ENCODE measurements around the gene GALNTL6. TPM values are rescaled to one million over a fixed set of nuclear protein-coding genes. Genes with fewer than 3 reads are reported as not detected.

Gene GALNTL6
- total RNA-seq, 1 donor from 2014 or later: 0.22 TPM

DNA sequence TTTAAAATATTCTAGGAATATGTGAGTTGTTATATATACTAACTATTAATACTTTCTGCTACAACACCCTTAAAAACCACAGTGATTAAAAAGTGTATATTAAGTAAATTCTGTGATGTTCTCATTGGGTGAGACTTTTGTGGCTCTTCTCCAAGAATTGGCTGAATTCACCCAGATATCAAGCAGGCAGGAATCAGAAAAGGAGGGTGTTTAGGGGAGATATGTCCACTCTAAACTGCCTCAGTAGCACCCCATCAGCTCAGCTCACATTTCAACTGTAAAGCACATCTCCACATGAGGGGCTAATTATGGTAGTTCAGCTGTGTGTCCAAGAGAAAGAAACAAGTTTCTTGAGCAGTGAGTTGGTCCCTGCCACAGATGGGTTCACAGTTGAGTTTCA lies 165.0 kb downstream of the GALNTL6 start:
- ATAC-seq: no peak
- DNase-seq (ENCODE audit: low spot score): no peak
- intact Hi-C loops (cut with DNase I): no loop called here

DNA sequence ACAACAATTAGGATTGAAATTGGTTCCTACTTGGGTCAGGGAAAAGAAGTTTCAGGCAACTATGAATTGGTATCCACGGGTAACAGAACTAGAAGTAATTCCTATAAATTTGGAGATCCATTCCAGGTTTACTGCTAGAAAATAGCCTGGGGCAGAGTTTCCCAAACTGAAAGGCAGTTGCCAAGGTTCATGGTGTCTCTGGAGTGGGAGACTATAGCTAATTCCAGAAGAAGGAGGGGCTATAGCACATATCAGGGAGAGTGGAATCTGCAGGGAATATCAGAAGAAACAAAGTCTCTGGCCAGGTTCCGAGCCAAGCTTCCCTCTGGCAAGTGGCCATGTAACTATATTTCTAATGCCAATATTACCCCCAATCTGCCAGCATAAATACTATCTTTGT lies 166.3 kb downstream of the GALNTL6 start:
- ATAC-seq: no peak
- intact Hi-C loops (cut with DNase I): no loop called here
- no peak for DNase-seq (ENCODE audit: low spot score)

- no peak for DNase-seq (ENCODE audit: low spot score)
- no peak for ATAC-seq
- intact Hi-C loops (cut with DNase I): no loop called here
These were observed 168.0 kb downstream of the GALNTL6 start for GRCh38 chr4:171981185-171981584.

- ATAC-seq: no peak
- intact Hi-C loops (cut with DNase I): no loop called here
- no peak for DNase-seq (ENCODE audit: low spot score)
These were observed 171.0 kb downstream of the GALNTL6 start for GRCh38 chr4:171983935-171984805.

DNA sequence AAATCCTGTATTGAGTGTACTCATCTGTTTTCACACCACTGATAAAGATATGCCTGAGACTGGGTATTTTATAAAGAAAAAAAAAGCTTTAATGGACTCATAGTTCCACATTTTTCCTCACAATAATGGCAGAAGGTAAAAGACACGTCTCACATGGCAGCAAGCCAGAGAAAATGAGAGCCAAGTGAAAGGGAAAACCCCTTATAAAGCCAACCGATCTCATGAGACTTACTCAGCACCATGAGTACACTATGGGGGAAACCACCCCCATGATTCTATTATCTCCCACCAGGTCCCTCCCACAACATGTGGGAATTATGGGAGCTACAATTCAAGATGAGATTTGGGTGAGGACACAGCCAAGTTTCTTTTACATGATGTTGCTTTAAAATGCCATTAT lies 171.9 kb downstream of the GALNTL6 start:
- no peak for DNase-seq (ENCODE audit: low spot score)
- intact Hi-C loops (cut with DNase I): no loop called here
- no peak for ATAC-seq

DNA sequence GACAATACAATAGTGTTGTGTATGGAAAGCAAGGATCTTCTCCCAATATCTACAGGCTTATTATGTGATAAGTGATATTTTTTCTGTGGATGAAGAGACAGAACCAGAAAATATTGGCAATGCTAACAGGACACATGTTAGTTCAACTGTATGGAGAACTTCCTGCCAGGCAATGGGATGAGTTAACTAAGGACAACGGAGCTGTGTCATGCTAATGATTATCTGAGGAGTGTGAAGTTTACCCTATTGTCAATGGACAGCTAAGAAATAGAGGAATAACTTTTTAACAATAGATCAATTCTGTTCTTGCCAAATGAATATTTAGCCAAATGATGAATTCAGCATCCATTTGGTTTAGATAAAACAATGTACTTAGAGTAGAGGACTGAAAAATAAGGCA lies 180.0 kb downstream of the GALNTL6 start:
- DNase-seq (ENCODE audit: low spot score) (no peak), ATAC-seq (no peak)
- intact Hi-C loops (cut with DNase I): no loop called here

GRCh38 chr4:172007889-172008288 lies 194.7 kb downstream of the GALNTL6 start:
- no peak for ATAC-seq
- intact Hi-C loops (cut with DNase I): no loop called here
- no peak for DNase-seq (ENCODE audit: low spot score)

DNA sequence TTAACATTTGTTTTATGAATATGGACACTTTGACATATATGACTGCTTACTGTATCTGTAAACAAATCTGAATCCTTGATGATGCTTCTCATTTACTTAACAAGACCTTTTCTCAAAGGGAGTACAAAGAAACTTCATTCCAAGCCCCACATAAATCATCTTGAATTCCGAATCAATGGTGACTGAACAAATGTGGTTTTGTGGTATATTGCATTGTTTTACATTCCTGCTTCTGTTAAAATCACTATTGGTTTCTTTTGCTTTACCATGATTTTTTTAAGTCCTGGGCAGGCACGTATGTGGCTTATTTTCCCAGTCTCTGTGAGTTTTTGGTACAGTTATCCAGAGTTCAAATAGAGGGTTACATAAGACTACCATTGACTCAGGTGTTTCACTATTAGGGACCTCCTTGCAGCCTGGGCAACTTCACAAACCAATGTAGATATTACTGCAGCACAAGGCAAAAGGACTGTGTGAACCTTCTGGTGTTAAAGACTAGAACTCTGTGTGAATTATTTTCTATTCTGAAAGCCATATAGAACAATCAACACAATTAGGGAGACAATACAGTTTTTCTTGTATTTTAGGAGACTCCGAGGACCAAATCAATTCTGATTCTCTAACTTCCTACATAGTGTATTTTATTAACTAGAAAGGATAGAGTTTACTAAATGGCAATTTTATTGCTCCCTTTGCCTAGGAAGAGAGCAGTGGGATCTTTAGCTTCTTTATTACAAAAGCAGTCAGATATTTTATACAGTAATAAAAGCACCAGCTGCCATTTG lies 196.4 kb downstream of the GALNTL6 start:
- no peak for ATAC-seq
- DNase-seq (ENCODE audit: low spot score): no peak
- intact Hi-C loops (cut with DNase I): no loop called here

GRCh38 chr4:172011196-172011595 lies 198.0 kb downstream of the GALNTL6 start:
- intact Hi-C loops (cut with DNase I): no loop called here
- ATAC-seq (no peak), DNase-seq (ENCODE audit: low spot score) (no peak)

DNA sequence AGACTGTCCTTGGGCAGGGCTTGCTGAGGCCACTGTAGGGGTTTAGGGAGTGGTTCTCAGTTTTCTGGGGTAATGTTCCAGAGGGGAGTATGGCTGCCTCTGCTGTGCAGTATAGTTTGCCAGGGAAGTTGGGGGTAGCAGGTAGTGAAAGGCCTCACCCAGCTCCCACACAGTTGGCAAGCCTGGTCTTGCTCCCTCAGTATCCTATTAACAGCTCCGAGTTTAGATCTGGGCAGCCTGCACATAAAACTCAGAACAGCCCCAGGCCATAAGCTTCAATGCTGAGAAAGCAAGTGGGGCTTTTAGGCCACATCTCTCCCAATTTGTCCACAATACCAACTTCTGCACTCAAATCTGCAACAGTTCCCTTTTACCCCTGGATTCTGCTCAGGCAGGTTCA lies 205.2 kb downstream of the GALNTL6 start:
- no peak for ATAC-seq
- intact Hi-C loops (cut with DNase I): no loop called here
- DNase-seq (ENCODE audit: low spot score): no peak

DNA sequence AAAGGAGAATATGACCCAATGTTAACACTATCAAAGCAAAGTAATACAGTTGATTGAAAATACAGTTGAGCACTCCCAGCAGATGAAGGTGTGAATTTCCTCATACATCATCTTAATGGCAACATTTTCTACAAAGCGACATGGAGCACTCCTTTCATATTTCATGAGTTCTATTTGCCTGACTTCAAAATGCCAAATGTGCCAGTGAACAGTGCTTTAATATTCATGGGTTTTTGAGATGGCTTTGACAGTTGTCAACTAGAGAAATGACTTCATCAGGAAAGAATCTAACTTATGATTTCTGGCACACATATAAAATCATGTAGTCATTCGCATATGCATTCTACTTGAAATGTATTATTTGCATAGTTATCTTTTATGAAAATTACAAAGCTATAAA lies 222.4 kb downstream of the GALNTL6 start:
- DNase-seq (ENCODE audit: low spot score): no peak

GRCh38 chr4:172040766-172041165 lies 227.6 kb downstream of the GALNTL6 start:
- DNase-seq (ENCODE audit: low spot score): no peak
- no peak for ATAC-seq
- intact Hi-C loops (cut with DNase I): no loop called here

More for the DNA sequence above, 222.4 kb downstream of the GALNTL6 start:
- intact Hi-C loops (cut with DNase I): no loop called here
- ATAC-seq: no peak

GRCh38 chr4:172042714-172043114 lies 229.5 kb downstream of the GALNTL6 start:
- DNase-seq (ENCODE audit: low spot score) (no peak), ATAC-seq (no peak)
- intact Hi-C loops (cut with DNase I): no loop called here

- intact Hi-C loops (cut with DNase I): no loop called here
- no peak for ATAC-seq
- DNase-seq (ENCODE audit: low spot score): no peak
These were observed 232.8 kb downstream of the GALNTL6 start for GRCh38 chr4:172045981-172046380.

GRCh38 chr4:172048666-172049065 lies 235.5 kb downstream of the GALNTL6 start:
- DNase-seq (ENCODE audit: low spot score) (no peak), ATAC-seq (no peak)
- intact Hi-C loops (cut with DNase I): no loop called here

GRCh38 chr4:172050911-172051310 lies 237.7 kb downstream of the GALNTL6 start:
- intact Hi-C loops (cut with DNase I): no loop called here
- no peak for DNase-seq (ENCODE audit: low spot score)
- ATAC-seq: no peak

- no peak for ATAC-seq
- intact Hi-C loops (cut with DNase I): no loop called here
- DNase-seq (ENCODE audit: low spot score): no peak
These were observed 241.8 kb downstream of the GALNTL6 start for GRCh38 chr4:172055046-172055445.

GRCh38 chr4:172055498-172055897 lies 242.3 kb downstream of the GALNTL6 start:
- ATAC-seq: no peak
- no peak for DNase-seq (ENCODE audit: low spot score)
- intact Hi-C loops (cut with DNase I): no loop called here

DNA sequence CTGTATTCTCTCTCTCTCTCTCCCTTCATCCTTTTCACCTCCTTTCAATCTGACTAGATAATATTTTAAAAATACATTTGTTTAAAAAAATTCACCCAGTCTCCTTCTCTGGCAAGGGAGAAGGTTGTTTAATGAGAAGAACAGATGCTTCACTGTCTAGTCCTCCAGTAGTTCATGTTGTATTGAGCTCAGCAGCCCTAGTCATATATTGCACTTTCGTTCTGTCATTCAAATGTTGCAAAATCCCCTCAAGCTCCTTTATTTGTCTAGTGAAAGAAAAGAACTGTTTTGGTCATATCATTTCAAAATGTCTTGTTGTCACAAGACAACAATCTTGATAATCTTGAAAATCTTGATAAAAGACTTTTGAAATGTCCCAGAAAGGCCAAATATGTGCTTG lies 248.0 kb downstream of the GALNTL6 start:
- ATAC-seq (no peak), DNase-seq (ENCODE audit: low spot score) (no peak)
- intact Hi-C loops (cut with DNase I): no loop called here

- intact Hi-C loops (cut with DNase I): no loop called here
- ATAC-seq (no peak), DNase-seq (ENCODE audit: low spot score) (no peak)
These were observed 255.3 kb downstream of the GALNTL6 start for GRCh38 chr4:172068506-172068905.
